Activated CD8-positive, alpha-beta memory T cell treated with anti-CD3 and anti-CD28 coated beads, Interleukin-2, amount 50 U/mL, for 1 hour (primary cell): Measurements from ENCODE around the gene ABHD12B.
"Not testable (repeated sequence)": the region's sequence is repeated elsewhere in the genome, so short reads cannot be mapped to it uniquely, and the experiment has no call there.

Experiments
- DNase-seq: peaks from one replicate; pipeline ENCODE4 v3.0.0-alpha.2; 2020; ENCODE audit errors: extremely low read depth

Gene ABHD12B

GRCh38 chr14:50897005-50897404 lies 25.2 kb downstream of the ABHD12B start:
- not testable (repeated sequence) for DNase-seq

DNA sequence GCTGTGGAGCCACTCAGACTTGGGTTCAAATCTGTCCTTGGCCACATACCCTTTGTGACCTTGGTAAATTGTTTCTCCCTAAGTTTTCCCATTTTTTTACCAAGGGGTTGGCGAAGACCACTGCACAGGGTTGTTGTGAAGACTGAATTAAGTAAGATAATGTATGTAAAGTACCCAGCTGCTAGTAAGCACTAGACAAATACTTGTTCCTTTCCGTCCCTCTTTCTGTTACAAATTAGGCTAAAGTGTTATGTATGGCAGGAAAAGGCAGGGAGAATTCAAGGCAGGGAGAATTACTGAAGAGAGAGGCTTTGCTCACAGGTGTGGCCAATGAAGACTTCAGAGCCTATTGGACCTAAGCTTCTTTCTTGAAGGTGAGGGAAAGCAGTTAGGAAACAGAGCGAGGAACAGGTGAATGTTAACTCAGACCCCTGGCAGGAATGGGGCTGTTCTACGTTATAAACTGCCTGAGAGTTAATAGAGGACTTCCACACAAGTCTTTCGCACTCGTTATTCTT lies 25.9 kb downstream of the ABHD12B start:
- no peak for DNase-seq

DNA sequence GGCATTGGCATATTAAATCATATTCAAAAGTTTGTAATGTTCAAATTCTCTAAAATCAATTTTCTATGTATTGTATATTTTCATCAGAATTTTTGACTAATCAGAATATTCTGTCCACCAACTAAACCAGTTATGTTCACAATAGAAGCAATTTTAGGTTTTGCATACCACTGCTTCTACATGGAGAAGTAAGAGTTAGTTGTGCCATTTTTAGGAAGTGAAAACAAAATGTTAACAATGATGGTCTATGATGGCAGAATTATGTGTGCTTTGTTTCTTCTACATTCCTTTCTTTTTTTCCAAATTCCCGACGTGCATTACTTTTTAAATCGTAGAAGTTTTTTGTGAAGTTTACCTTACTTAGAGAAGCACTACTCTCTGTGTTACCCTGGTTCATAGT lies 29.5 kb downstream of the ABHD12B start:
- DNase-seq: no peak

DNA sequence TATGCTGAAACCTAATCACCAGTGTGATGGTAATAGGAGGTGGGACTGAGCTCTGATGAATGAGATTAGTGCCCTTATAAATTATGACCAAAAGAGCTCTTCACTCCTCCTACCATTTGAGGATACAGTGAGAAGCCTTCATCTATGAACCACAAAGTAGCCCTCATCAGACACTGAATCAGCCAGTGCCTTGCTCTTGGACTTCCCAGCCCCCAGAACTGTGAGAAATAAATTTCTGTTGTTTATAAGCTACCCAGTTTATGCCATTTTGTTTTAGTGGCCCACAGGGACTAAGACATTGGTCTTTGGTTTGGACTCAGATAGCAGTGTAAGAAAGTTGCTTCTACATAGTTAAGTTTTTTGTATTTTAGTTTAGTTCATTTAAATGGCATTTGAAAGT lies 32.9 kb downstream of the ABHD12B start:
- DNase-seq: no peak

DNA sequence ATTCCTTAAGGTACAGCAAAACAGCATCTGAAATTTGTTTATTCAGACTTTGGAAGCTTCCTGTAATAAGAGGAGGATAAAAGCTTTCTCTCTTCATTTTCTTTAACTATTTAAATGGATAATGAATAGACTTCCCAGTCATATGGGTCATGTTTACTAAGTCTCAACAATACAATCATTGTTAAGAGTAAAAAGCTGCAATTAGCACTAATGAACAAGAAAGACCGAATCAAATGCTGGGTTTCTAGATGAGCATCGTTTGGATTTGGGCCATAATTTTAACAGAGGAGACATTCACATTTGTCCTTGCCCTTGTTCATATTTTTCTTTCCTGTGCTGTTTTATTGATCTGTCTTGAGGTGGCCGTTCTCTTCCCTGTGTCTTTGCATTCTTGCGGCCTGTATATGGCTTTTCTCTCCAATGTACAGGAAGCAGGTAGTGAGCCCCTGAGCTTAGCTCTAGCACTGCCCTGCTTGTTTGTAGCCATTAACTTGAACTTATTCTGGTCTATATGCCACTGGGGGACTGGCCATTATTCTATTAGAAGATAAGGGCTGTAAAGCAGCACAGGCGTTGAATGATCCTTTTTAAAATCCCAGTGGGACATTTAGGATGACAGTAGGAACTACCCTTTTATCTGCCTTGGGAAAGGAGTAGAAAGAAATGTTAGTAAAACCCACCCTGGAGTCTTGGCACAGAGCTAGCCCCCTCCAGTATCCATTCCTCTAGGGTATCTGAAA lies 34.6 kb downstream of the ABHD12B start:
- DNase-seq: no peak

- no peak for DNase-seq
Observed at GRCh38 chr14:50910495-50911420, 38.9 kb downstream of the ABHD12B start.

- no peak for DNase-seq
Observed at GRCh38 chr14:50917449-50917848, 45.6 kb downstream of the ABHD12B start.

DNA sequence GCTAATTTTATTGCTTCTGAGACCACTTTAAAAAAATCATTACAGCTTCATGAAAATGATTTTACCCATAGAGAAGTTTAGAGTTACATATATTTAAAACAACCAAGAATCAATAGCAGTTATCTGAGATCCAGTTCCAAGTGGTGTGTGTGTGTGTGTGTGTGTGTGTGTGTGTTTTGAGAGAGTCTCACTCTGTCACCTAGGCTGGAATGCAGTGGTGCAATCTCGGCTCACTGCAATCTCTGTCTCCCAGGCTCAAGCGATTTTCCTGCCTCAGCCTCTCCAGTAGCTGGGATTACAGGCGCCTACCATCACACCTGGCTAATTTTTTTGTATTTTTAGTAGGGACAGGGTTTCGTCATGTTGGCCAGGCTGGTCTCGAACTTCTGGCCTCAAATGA lies 47.7 kb downstream of the ABHD12B start:
- not testable (repeated sequence) for DNase-seq

GRCh38 chr14:50920482-50921230 lies 48.8 kb downstream of the ABHD12B start:
- DNase-seq: no peak

- DNase-seq: no peak
Observed at GRCh38 chr14:50922803-50923202, 51.0 kb downstream of the ABHD12B start.

GRCh38 chr14:50924236-50924635 lies 52.4 kb downstream of the ABHD12B start:
- DNase-seq: no peak

DNA sequence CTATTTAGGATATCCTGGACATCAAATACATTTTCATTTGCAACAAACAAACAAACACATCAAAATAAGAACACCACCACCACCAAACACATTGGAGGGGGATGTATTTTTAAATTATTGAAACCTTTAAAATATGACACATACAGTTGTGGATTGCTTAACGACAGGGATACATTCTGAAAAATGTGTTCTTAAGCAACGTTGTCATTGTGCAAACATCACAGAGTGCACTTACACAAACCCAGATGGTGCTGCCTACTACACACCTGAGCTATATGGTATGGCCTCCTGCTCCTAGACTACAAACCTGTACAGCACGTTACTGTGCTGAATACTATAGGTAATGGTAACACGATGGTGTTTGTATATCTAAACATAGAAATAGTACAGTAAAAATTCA lies 53.0 kb downstream of the ABHD12B start:
- no peak for DNase-seq

DNA sequence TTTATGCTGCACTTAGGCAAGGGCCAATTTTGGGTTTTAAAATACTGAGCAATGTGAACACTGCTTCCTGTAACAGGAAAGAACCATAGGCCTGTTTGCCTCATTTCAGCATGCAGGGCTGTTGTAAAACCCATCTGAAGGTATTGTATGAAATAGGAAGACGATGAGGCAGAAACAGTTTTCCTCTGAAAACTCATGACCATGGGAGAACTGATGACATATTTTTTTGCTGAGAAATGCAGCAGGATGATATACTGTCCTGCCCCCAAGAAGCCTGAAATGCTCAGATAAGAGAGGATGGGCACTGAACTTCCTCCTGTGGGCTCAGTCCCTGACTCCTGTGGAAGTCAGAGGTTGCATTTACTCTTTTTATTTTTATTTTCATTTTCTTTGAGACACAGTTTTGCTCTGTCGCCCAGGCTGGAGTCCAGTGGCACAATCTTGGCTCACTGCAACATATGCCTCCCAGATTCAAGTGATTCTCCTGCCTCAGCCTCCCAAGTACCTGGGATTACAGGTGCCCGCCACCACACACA lies 55.1 kb downstream of the ABHD12B start:
- no peak for DNase-seq

DNA sequence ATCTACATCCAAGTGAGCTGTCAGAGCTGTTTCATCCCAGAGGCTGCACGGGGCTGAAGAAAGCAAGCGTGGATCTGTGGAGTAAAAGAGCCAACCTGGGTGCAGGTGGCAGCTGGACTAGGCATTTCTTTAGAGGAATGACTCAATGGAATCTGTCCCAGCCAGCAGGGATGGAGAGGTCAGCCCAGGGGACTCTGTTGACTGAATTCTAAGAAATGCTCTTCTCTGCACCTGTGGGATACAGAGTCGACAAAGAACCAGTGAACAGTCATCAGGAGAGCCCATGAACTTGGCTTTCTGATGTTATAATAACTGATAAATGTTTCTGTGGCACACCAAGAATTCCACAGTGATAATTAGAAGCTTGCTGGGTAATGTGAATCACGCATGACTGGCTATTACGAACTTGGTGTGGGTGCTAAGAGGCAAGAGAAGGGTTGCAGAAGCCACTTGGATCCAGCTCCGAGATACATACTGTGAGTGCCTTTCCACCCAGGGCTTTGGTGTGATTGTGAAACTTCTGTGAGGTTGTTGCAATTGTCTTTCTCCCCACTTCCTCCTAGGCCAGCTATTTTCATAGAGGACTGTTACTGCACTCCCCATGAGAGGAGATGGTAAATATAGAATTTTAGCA lies 56.3 kb downstream of the ABHD12B start:
- no peak for DNase-seq

- no peak for DNase-seq
Observed at GRCh38 chr14:50929506-50929905, 57.7 kb downstream of the ABHD12B start.

GRCh38 chr14:50931559-50931958 lies 59.7 kb downstream of the ABHD12B start:
- DNase-seq: no peak

DNA sequence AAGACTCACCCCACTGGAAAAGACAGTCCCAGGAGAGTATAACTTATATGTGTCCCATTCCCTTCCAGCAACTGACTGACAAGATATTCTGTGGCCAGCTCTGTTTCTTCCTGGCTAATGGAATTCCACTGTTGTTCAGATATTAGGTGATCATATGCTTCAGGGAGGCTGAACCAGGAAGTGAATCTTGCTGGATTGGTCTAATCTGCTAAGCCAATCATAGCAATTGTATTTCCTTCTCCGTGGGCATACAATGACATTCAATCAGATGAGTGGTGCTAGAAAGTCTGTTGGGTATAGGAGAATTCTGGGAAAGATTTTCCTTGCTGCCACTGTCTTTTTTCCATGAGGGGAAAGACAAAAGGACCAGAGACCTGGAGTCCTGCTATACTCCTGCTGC lies 60.3 kb downstream of the ABHD12B start:
- no peak for DNase-seq

DNA sequence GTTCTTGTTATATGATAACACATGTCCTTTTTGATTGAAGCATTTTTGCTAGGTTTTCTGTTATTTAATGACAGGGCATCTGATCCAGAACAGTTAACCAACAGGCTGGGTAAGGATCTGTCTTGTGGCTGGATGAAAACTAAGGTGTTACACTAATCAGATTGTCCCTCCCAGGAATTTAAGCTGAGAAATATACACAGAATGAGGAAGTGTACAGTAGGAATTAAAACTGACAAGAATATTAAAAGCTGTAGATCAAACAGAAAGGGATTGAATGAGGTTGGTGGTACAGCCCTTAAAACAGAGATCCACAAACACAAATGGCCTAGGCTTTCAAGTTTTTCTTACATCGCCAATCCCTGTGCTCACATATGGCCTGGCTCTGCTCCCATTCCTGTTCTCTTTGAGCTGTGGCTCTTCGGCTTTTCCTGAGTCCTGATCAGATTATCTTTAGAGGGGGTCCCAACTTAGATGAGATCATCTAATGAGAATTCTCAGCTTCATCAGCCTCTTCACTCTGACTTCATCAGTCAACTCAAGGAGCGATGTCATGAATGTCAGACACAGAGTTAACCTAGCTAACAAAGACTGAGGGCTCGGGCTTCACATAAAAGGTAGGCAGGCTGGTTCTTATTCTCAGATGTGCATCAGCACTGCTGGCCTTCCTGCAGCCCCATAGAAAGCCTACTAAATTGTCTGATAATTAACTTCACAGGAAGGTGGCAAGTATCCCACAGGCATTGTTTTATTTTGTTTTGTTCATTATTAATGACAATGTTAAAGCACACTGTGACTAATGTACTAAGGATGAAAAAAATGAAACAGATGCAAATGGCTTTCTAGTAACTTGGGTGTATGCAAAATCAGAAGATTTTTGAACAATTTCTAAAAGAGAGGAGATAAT lies 61.0 kb downstream of the ABHD12B start:
- no peak for DNase-seq

GRCh38 chr14:50935126-50936015 lies 63.5 kb downstream of the ABHD12B start:
- no peak for DNase-seq
